Measurements from ENCODE around the gene SNX30. TPM values are rescaled to one million over a fixed set of nuclear protein-coding genes. Genes with fewer than 3 reads are reported as not detected.

Gene SNX30
- total and polyA plus RNA-seq, 4 donors = 1.8 to 13.5 (median 6.5) TPM

- DNase-seq (ENCODE audit: low spot score) = no peak
- H3K9ac ChIP-seq (ENCODE audit: low read depth in 1 of 2, low read length in 2 of 2) = no peak overlapping the region
- no peak overlapping the region for H3K4me3 ChIP-seq (ENCODE audit: low read depth in 1 of 3, low read length in 3 of 3)
- H3K9me3 ChIP-seq (ENCODE audit: control insufficient read depth in 4 of 4, low read length in 3 of 4) = no peaks in the 10 kb centered on the region
- H3K27ac ChIP-seq (ENCODE audit: low read depth in 1 of 2, low read length in 2 of 2) = no peak overlapping the region
- H3K36me3 ChIP-seq (ENCODE audit: control insufficient read depth in 4 of 4, insufficient read depth in 3 of 4, low read depth in 1 of 4, low read length in 3 of 4) = no peaks in the 10 kb centered on the region
- H3K4me1 ChIP-seq (ENCODE audit: control insufficient read depth in 4 of 4, insufficient read depth in 4 of 4, low read length in 3 of 4) = peaks cover 0 to 2% (median 0%) of the 10 kb centered on the region in 4 donors
- no peaks in the 10 kb centered on the region for H3K27me3 ChIP-seq (ENCODE audit: control insufficient read depth in 4 of 4, insufficient read depth in 4 of 4, low read length in 3 of 4)
- TF ChIP-seq CTCF (IDR thresholded peaks at IDR 0.05; ENCODE audit: low read depth, low read length, missing input control) = no peak
- TF ChIP-seq SP1 (IDR thresholded peaks at IDR 0.05) = no peak
- TF ChIP-seq TAF1 (conservative IDR thresholded peaks at IDR 0.05) = no peak
- no peak for TF ChIP-seq REST (IDR thresholded peaks at IDR 0.05)
- no peak for TF ChIP-seq JUND (IDR thresholded peaks at IDR 0.05)
- no peak for TF ChIP-seq YY1 (IDR thresholded peaks at IDR 0.05)
- no peak for TF ChIP-seq MAX (IDR thresholded peaks at IDR 0.05)
- no peak for TF ChIP-seq FOXA2 (IDR thresholded peaks at IDR 0.05)
- no peak for TF ChIP-seq ZBTB33 (IDR thresholded peaks at IDR 0.05)
- no peak for TF ChIP-seq RAD21 (IDR thresholded peaks at IDR 0.05)
- TF ChIP-seq HNF4A (conservative IDR thresholded peaks at IDR 0.05) = no peak
- 45% methylated on average over 6 of the region's 6 CpGs for WGBS
Observed at GRCh38 chr9:112898872-112899311, 148.3 kb downstream of the SNX30 start.

- WGBS = 71% methylated on average over 4 of the region's 4 CpGs
- no peak overlapping the region for H3K9ac ChIP-seq (ENCODE audit: low read depth in 1 of 2, low read length in 2 of 2)
- H3K36me3 ChIP-seq (ENCODE audit: control insufficient read depth in 4 of 4, insufficient read depth in 3 of 4, low read depth in 1 of 4, low read length in 3 of 4) = no peaks in the 10 kb centered on the region
- H3K27me3 ChIP-seq (ENCODE audit: control insufficient read depth in 4 of 4, insufficient read depth in 4 of 4, low read length in 3 of 4) = no peaks in the 10 kb centered on the region
- no peak overlapping the region for H3K27ac ChIP-seq (ENCODE audit: low read depth in 1 of 2, low read length in 2 of 2)
- no peak overlapping the region for H3K4me3 ChIP-seq (ENCODE audit: low read depth in 1 of 3, low read length in 3 of 3)
- H3K9me3 ChIP-seq (ENCODE audit: control insufficient read depth in 4 of 4, low read length in 3 of 4) = no peaks in the 10 kb centered on the region
- TF ChIP-seq TAF1 (conservative IDR thresholded peaks at IDR 0.05) (no peak), REST (IDR thresholded peaks at IDR 0.05) (no peak), CTCF (IDR thresholded peaks at IDR 0.05; ENCODE audit: low read depth, low read length, missing input control) (no peak), GABPA (IDR thresholded peaks at IDR 0.05 in 1 of 2, conservative IDR thresholded peaks at IDR 0.05 in 1 of 2) (no peak), FOXA1 (IDR thresholded peaks at IDR 0.05) (no peak), RAD21 (IDR thresholded peaks at IDR 0.05) (no peak), ATF3 (IDR thresholded peaks at IDR 0.05) (no peak), MAX (IDR thresholded peaks at IDR 0.05) (no peak), FOXA2 (IDR thresholded peaks at IDR 0.05) (no peak), RXRA (IDR thresholded peaks at IDR 0.05) (no peak), HNF4G (IDR thresholded peaks at IDR 0.05) (no peak), EGR1 (IDR thresholded peaks at IDR 0.05; ENCODE audit: low read depth in 2 of 2) (no peak), HNF4A (conservative IDR thresholded peaks at IDR 0.05) (no peak), YY1 (IDR thresholded peaks at IDR 0.05) (no peak)
- DNase-seq (ENCODE audit: low spot score) = no peak
- H3K4me1 ChIP-seq (ENCODE audit: control insufficient read depth in 4 of 4, insufficient read depth in 4 of 4, low read length in 3 of 4) = no peaks in the 10 kb centered on the region
Observed at GRCh38 chr9:112900488-112900887, 149.9 kb downstream of the SNX30 start.

All from liver (tissue), 9 donors.